ENCODE results near the gene CASKIN1.
"Not testable (repeated sequence)": the region's sequence is repeated elsewhere in the genome, so short reads cannot be mapped to it uniquely, and the experiment has no call there.

CASKIN1 gene

DNA sequence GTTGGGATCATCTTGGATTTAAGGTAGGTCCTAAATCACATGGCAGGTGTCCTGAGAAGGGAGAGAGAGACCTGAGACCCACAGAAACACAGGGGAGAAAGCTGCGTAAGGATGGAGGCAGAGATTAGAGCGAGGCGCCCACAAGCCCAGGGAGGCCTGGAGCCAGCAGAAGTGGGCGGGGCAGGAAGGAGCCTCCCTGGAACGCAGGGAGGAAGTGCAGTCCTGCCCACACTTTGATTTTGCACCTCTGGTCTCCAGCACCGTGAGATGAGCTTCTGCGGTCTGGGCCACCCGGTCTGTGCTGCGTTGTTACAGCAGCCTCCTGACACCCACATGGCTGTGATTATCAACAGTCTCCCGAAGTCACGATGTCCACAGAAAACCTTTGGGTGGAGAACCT, 46.2 kb upstream of the CASKIN1 start:
- TF ChIP-seq, protein P1, sequence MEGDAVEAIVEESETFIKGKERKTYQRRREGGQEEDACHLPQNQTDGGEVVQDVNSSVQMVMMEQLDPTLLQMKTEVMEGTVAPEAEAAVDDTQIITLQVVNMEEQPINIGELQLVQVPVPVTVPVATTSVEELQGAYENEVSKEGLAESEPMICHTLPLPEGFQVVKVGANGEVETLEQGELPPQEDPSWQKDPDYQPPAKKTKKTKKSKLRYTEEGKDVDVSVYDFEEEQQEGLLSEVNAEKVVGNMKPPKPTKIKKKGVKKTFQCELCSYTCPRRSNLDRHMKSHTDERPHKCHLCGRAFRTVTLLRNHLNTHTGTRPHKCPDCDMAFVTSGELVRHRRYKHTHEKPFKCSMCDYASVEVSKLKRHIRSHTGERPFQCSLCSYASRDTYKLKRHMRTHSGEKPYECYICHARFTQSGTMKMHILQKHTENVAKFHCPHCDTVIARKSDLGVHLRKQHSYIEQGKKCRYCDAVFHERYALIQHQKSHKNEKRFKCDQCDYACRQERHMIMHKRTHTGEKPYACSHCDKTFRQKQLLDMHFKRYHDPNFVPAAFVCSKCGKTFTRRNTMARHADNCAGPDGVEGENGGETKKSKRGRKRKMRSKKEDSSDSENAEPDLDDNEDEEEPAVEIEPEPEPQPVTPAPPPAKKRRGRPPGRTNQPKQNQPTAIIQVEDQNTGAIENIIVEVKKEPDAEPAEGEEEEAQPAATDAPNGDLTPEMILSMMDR (IDR thresholded peaks at IDR 0.05; ENCODE audit: low read depth, low read length) = no peak
- no peak for DNase-seq (ENCODE audit: extremely low read depth, low read depth)

DNA sequence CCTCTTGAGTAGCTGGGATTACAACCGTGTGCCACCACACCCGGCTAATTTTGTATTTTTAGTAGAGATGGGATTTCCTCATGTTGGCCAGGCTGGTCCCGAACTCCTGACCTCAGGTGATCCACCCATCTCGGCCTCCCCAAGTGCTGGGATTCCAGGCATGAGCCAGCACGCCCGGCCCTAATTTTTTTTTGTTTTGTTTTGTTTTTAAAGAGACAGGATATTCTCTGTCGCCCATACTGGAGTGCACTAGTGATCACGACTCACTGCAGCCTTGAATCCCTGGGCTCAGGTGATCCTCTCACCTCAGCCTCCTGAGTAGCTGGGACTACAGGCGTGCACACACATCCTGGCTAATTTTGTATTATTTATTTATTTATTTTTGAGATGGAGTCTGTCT, 43.9 kb upstream of the CASKIN1 start:
- DNase-seq (ENCODE audit: extremely low read depth, low read depth) = not testable (repeated sequence)

DNA sequence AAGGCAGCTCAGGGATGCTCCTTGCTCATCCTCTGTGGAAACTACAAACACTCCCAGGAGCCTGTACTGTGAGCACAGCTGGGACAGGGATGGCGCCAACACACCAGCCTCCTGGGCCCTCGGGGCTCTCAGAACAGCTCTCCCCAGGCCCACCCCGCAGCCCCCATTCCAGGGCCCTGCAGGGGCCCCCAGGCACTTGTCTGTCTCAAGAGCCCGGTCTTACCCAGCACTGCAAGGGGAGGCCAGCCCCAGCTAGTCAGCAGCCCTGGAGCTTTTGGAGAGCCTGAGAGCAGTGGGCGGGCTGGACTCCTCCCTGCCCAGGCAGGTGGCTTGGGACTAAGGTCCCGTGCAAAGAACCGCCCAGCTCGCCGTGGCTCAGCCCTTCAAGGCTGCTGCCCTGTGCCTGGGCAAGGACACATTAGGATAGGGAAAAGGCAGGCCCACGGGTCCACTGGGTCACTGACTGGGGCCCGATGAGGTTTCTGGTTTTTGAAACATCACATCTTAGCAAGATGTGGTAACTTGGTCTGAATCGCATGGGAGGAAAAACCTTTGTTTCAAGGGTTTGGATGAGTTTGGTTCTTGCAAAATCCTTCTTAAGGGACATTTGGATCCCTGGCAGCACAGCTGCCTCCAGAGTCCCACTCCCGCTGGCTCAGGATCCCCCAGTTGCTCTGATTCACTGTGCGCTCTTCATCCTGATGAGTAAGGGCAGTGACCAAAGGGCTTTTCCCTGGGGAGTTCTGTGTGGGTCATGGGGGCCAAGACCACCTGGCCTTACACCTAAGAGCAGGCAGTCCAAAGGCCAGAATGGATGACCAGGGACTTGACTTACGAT, 42.7 kb upstream of the CASKIN1 start:
- no peak for DNase-seq (ENCODE audit: extremely low read depth, low read depth)
- TF ChIP-seq, protein P1 (IDR thresholded peaks at IDR 0.05; ENCODE audit: low read depth, low read length) = no peak

DNA sequence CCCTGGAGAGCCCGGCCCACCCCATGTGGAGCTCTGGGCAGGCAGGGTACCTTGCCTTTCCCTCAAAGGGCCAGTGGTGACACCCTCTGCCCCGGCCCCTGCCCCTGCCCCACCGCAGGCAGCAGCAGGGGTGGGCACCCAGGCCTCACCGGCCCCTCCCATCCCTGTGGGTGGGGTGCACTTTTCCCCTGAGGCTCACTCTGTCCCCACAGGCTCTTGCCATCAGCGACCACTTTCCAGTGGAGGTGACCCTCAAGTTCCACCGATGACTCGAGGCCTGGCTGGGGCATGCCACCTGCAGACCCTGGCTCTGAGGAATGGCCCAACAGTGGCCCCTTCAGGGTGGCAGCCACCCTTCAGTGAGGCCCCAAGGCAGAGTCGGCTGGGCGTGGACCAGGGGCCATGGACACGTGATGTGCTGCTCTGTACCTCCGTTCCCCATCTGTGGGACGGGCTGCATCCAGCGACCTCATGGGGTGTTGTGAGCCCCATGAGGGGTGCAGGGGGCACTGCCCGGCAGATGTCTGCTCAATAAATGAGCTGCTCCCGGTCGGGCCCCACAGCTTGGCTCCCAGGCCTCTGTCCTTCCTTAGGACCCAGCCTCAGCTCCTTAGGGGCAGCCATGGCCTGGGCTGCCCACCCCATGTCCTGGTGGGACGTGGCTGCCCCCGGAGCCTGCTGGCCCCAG, 41.9 kb upstream of the CASKIN1 start:
- no peak for DNase-seq (ENCODE audit: extremely low read depth, low read depth)
- TF ChIP-seq, protein P1 (IDR thresholded peaks at IDR 0.05; ENCODE audit: low read depth, low read length) = no peak

DNA sequence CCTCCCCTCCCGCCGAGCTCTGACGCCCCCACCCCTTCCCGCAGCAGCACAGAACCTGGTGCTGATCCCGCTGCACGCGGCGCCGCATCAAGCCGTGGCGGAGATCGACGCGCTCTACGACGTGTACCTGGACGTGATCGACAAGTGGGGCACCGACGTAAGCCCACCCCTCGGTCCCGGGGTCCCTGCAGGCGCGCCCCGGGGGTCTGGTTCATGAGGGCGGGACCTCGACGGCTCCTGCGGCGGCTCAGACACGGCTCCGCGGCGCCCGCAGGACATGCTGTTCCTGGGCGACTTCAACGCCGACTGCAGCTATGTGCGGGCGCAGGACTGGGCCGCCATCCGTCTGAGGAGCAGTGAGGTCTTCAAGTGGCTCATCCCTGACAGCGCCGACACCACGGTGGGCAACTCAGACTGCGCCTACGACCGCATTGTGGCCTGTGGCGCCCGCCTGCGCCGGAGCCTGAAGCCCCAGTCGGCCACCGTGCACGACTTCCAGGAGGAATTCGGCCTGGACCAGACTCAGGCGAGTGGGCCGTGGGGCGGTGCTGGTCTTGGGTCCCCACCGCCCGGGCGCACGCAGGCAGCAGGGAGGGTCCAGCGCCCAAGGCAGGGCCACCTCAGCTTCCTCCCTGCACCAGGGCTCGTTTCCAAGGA, 41.2 kb upstream of the CASKIN1 start:
- TF ChIP-seq, protein P1 (IDR thresholded peaks at IDR 0.05; ENCODE audit: low read depth, low read length) = no peak
- no peak for DNase-seq (ENCODE audit: extremely low read depth, low read depth)

DNA sequence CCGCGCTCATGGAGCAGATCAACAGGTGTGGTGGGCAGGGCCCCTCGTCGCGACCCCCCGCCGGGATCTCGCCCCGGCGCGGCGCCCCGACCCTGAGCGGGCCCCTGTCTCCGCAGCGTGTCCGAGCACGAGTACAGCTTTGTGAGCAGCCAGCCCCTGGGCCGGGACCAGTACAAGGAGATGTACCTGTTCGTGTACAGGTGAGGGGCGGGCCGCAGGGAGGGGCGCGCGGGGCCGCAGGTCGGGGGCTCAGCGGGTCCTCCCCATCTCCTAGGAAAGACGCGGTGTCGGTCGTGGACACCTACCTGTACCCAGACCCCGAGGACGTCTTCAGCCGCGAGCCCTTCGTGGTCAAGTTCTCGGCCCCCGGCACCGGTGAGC, 40.7 kb upstream of the CASKIN1 start:
- TF ChIP-seq, protein P1 (IDR thresholded peaks at IDR 0.05; ENCODE audit: low read depth, low read length) = no peak
- no peak for DNase-seq (ENCODE audit: extremely low read depth, low read depth)

DNA sequence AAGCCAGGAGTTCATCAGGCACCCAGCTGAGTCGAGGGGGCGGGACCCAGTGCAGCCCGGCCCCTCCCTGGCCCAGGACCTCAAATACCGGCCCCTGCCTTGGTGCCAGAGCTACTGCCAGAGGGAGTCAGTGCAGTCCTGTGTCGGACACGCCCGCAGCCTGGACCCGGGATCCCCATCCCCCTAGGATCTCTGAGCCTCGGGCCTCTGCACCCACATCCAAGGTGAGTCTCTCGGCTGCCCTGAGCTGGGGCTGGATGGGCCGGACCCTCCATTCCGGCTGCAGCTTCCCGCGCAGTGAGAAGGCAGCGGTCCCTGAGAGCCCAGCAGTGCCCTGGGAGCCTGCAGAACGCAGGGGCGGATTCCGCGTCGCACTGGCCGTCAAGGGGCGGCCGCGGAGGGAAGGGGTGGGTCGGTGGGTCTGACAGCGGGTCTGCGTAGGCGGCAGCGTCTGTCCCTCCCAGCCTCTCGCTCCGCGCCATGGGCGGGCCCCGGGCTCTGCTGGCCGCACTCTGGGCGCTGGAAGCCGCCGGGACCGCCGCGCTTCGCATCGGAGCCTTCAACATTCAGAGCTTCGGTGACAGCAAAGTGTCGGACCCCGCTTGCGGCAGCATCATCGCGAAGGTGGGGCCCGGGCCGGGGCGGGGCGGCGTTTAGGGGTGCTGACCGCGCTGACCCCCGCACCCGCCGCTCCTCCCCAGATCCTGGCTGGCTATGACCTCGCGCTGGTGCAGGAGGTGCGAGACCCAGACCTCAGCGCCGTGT, 40.1 kb upstream of the CASKIN1 start, which contains the start of gene DNASE1L2:
TSS of gene DNASE1L2 (plus strand) at position 108 of the 765 bp plus-strand sequence. CDS start at position 481, 373 bp downstream.
- TF ChIP-seq, protein P1 (IDR thresholded peaks at IDR 0.05; ENCODE audit: low read depth, low read length) = no peak; the same call in 1 of the 2 replicates
- DNase-seq (ENCODE audit: extremely low read depth, low read depth) = no peak
